Endodermal cell (in vitro differentiated cells): ENCODE data around the gene MYLIP. TPM values are rescaled to one million over a fixed set of nuclear protein-coding genes. Genes with fewer than 3 reads are reported as not detected.

ENCODE experiments used
- DNase-seq: peaks from one replicate; pipeline ENCODE4 v3.0.0-alpha.2; 2017
- H3K27ac ChIP-seq: 2 replicates; pipeline ENCODE4 v1.5.1; 2013; ENCODE audit warnings: mild to moderate bottlenecking, low read depth, low read length, moderate library complexity
- H3K27me3 ChIP-seq: 2 replicates; pipeline ENCODE4 v1.6.1; 2013; ENCODE audit warnings: mild to moderate bottlenecking, low read length, moderate library complexity; ENCODE audit not compliant: insufficient read depth, control insufficient read depth, poor library complexity, severe bottlenecking
- H3K36me3 ChIP-seq: 2 replicates; pipeline ENCODE4 v1.7.0; 2013; ENCODE audit warnings: mild to moderate bottlenecking, low read length, moderate library complexity; ENCODE audit not compliant: control insufficient read depth, insufficient read depth
- H3K4me1 ChIP-seq: one replicate; pipeline ENCODE4 v1.7.0; 2013; ENCODE audit warnings: low read length; ENCODE audit not compliant: control insufficient read depth, insufficient read depth
- H3K4me3 ChIP-seq: 2 replicates; pipeline ENCODE4 v1.5.1; 2013; ENCODE audit warnings: mild to moderate bottlenecking, low read length, moderate library complexity
- H3K9ac ChIP-seq: 2 replicates; pipeline ENCODE4 v1.6.1; 2013; ENCODE audit warnings: mild to moderate bottlenecking, low read length, moderate library complexity; ENCODE audit not compliant: poor library complexity, severe bottlenecking; ENCODE audit errors: extremely low read depth
- H3K9me3 ChIP-seq: 2 replicates; pipeline ENCODE4 v1.6.1; 2013; ENCODE audit warnings: mild to moderate bottlenecking, low read length, moderate library complexity; ENCODE audit not compliant: control insufficient read depth
- H3K27ac Mint-ChIP-seq: 2 replicates; pipeline ENCODE4 v1.8.0; 2020; ENCODE audit warnings: mixed read lengths
- H3K27me3 Mint-ChIP-seq: 2 replicates; pipeline ENCODE4 v1.8.0; 2021; ENCODE audit warnings: mild to moderate bottlenecking, mixed read lengths; ENCODE audit not compliant: insufficient read depth
- H3K36me3 Mint-ChIP-seq: 2 replicates; pipeline ENCODE4 v1.8.0; 2020; ENCODE audit warnings: low read depth, mixed read lengths
- H3K4me1 Mint-ChIP-seq: 2 replicates; pipeline ENCODE4 v1.8.0; 2020; ENCODE audit warnings: mixed read lengths
- H3K4me3 Mint-ChIP-seq: 2 replicates; pipeline ENCODE4 v1.8.0; 2020; ENCODE audit warnings: mild to moderate bottlenecking, moderate library complexity, mixed read lengths
- H3K9me3 Mint-ChIP-seq: 2 replicates; pipeline ENCODE4 v1.8.0; 2020; ENCODE audit warnings: mild to moderate bottlenecking, mixed read lengths
- WGBS, 2 experiments: methylation state at CpG; one replicate each; pipeline versions ENCODE4 v1.1.5 to v1.1.7; 2013; ENCODE audit warnings: missing lambda C conversion rate in 2 of 2, mixed read lengths in 1 of 2; ENCODE audit not compliant: insufficient coverage in 1 of 2, insufficient read length in 1 of 2; 5-methylcytosine and 5-hydroxymethylcytosine counted together
- total RNA-seq, 2 donors: library from RNA; stranded (reverse); fragmentation: NEBNext Ultra II Directional in 1 of 2; extraction: Animal tissue kit (Norgen Biotek cat#: 25700) in 1 of 2; gene quantifications; 2 replicates in 1 of 2; 3 replicates in 1 of 2; pipeline ENCODE4 v1.2.1, GENCODE V29; 2021
- TF ChIP-seq, protein P1 (sequence below): fragments of 200-600 bp; sonication (generic); conservative IDR thresholded peaks from 2 replicates; pipeline ENCODE4 v1.5.0; 2021; ENCODE audit warnings: antibody characterized with exemption, mild to moderate bottlenecking

MYLIP gene
- total RNA-seq, 2 donors from 2014 or later, result 25.8 to 30.2 TPM

DNA sequence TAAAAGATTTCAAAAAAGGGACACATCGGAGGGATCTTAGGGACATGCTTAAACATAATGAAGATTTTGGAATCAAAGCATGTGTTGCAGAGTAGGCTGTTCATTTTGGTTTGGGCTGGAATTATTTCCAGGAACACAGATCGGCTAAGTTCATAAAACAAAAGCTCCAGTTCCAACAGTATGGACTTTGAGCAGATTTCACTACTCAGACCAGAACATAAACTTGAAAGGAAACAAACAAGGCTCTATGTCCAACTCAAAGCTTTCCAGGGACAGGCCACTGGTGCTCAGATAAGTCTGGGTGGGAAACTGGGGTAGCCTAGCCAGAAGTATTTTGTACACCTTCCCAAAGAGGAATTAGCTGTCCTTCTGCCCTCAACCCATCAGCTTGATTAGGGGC is 58.3 kb downstream of the MYLIP start:
- whole genome bisulfite sequencing, 2 experiments, result 95 to 100% methylated on average over 1 to 2 of the region's 2 CpGs
- no peak for DNase-seq
- Mint-ChIP-seq H3K36me3 (no peaks in the 10 kb centered on the region), H3K9me3 (no peaks in the 10 kb centered on the region), H3K4me1 (peaks cover 16% of the 10 kb centered on the region), H3K27me3 (peaks cover 9% of the 10 kb centered on the region), H3K27ac (no peak overlapping the region), H3K4me3 (no peak overlapping the region)
- no peak overlapping the region for H3K27ac ChIP-seq
- no peaks in the 10 kb centered on the region for H3K9me3 ChIP-seq
- no peaks in the 10 kb centered on the region for H3K4me1 ChIP-seq
- H3K9ac ChIP-seq, result no peak overlapping the region
- no peaks in the 10 kb centered on the region for H3K36me3 ChIP-seq
- TF ChIP-seq, protein P1, sequence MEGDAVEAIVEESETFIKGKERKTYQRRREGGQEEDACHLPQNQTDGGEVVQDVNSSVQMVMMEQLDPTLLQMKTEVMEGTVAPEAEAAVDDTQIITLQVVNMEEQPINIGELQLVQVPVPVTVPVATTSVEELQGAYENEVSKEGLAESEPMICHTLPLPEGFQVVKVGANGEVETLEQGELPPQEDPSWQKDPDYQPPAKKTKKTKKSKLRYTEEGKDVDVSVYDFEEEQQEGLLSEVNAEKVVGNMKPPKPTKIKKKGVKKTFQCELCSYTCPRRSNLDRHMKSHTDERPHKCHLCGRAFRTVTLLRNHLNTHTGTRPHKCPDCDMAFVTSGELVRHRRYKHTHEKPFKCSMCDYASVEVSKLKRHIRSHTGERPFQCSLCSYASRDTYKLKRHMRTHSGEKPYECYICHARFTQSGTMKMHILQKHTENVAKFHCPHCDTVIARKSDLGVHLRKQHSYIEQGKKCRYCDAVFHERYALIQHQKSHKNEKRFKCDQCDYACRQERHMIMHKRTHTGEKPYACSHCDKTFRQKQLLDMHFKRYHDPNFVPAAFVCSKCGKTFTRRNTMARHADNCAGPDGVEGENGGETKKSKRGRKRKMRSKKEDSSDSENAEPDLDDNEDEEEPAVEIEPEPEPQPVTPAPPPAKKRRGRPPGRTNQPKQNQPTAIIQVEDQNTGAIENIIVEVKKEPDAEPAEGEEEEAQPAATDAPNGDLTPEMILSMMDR, result no peak
- no peaks in the 10 kb centered on the region for H3K27me3 ChIP-seq
- H3K4me3 ChIP-seq, result no peak overlapping the region

DNA sequence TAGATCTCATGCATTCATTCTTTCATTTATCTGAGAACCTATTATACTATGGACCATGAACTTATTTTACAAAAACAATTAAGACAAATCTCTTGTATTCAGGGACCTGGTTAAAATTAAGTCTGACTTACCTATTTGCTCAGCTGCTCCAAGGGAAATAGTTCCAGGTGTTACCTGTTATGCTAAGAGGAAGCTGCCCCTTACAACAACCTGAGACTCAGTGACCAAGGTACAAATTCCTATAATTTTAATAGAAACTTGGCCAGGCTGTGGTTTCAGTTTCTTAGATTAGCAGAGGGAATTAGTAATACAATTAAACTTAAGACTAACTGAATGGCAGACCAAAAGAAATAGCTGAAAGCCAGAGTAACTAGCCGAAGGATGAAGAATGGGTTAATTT is 61.3 kb downstream of the MYLIP start:
- TF ChIP-seq, protein P1, result no peak
- H3K36me3 ChIP-seq, result no peaks in the 10 kb centered on the region
- 83 to 90% methylated on average over 1 of the region's 1 CpG for WGBS, 2 experiments
- DNase-seq, result no peak
- no peak overlapping the region for H3K27ac ChIP-seq
- no peaks in the 10 kb centered on the region for H3K36me3 Mint-ChIP-seq
- H3K4me1 ChIP-seq, result no peaks in the 10 kb centered on the region
- H3K27ac Mint-ChIP-seq, result no peak overlapping the region
- no peaks in the 10 kb centered on the region for H3K9me3 Mint-ChIP-seq
- no peak overlapping the region for H3K4me3 Mint-ChIP-seq
- no peaks in the 10 kb centered on the region for H3K4me1 Mint-ChIP-seq
- peaks cover 9% of the 10 kb centered on the region for H3K27me3 Mint-ChIP-seq
- no peak overlapping the region for H3K9ac ChIP-seq
- no peaks in the 10 kb centered on the region for H3K27me3 ChIP-seq
- H3K4me3 ChIP-seq, result no peak overlapping the region
- no peaks in the 10 kb centered on the region for H3K9me3 ChIP-seq

DNA sequence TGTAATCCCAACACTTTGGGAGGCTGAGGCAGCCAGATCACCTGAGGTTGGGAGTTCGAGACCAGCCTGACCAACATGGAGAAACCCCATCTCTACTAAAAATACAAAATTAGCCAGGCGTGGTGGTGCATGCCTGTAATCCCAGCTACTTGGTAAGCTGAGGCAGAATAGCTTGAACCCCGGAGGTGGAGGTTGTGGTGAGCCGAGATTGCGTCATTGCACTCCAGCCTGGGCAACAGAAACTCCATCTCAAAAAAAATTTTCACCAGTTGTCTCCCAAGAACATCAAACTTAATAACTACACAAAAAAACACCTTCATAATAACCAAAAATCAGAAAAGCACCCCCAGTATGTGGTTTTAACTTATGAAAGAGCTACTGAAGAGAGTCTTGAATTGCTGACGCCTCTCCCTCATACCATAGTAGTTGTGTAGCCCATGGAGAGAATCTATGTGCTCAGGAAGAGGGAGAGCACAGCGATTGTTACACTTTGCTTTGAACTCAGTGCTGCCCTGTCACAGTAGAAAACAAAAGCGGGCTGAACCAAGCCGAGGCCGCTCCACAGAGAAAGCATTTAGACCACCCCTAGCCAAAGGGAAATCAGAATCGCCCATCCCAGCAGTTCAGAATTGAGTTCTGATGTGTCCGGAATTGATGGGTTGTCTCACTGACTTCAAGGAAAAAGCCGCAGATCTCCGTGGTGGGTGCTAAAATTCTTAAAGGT is 67.5 kb downstream of the MYLIP start:
- Histone ChIP-seq H3K4me1 (no peaks in the 10 kb centered on the region), H3K27ac (no peak overlapping the region), H3K9ac (no peak overlapping the region), H3K36me3 (no peaks in the 10 kb centered on the region), H3K9me3 (no peaks in the 10 kb centered on the region), H3K4me3 (no peak overlapping the region), H3K27me3 (no peaks in the 10 kb centered on the region)
- H3K4me1 Mint-ChIP-seq, result peaks cover 4% of the 10 kb centered on the region
- WGBS, 2 experiments, result 86 to 89% methylated on average over 12 to 14 of the region's 14 CpGs
- H3K27ac Mint-ChIP-seq, result no peak overlapping the region
- TF ChIP-seq, protein P1, result no peak
- H3K27me3 Mint-ChIP-seq, result no peaks in the 10 kb centered on the region
- no peak for DNase-seq
- no peak overlapping the region for H3K4me3 Mint-ChIP-seq
- H3K9me3 Mint-ChIP-seq, result no peaks in the 10 kb centered on the region
- no peaks in the 10 kb centered on the region for H3K36me3 Mint-ChIP-seq
